Erythroblast (primary cell): ENCODE data around the gene NOVA2.

Experiments used
- GATA1 ChIP-seq: IDR thresholded peaks from 2 replicates; pipeline ENCODE4 v1.6.1; 2011; ENCODE audit warnings: low read depth, mild to moderate bottlenecking, control low read depth, low read length, moderate library complexity
- POLR2A ChIP-seq: IDR thresholded peaks from 2 replicates; pipeline ENCODE4 v1.6.1; 2011; ENCODE audit warnings: mild to moderate bottlenecking, low read length

DNA sequence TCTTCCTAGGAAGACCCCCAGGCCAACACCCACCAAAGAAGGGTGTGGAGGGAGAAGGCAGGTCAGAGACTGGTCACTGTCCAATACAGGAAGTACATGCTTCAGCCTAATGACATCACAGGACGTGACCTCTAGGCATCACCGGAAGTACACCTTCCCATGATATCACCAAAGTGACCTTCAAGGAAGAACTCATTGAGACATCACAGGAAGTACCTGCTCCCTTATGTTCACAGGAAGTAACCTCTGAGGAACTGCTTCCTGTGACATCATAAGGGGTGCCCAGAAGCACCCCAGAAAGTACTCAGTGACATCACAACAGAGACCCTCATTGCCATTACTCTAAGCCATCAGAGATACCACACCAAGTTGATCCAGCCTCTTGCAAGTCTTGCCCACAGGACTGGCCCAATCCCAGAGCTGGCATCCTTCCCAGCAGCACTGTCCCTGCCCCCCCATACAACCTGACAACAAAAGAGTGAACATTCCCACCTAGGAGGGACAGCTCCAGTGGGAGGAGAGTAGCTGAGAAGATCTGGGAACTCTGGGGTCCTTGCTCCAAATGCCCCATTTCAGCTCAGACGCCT, 34.8 kb downstream of the NOVA2 start:
- TF ChIP-seq POLR2A, result no peak
- TF ChIP-seq GATA1, result no peak
